ENCODE measurements around the gene BARHL1.
A peak's percentile ranks its signal among the peaks of the same experiment; 100 is the strongest.
"Not testable (repeated sequence)": the region's sequence is repeated elsewhere in the genome, so short reads cannot be mapped to it uniquely, and the experiment has no call there.

Gene BARHL1

DNA sequence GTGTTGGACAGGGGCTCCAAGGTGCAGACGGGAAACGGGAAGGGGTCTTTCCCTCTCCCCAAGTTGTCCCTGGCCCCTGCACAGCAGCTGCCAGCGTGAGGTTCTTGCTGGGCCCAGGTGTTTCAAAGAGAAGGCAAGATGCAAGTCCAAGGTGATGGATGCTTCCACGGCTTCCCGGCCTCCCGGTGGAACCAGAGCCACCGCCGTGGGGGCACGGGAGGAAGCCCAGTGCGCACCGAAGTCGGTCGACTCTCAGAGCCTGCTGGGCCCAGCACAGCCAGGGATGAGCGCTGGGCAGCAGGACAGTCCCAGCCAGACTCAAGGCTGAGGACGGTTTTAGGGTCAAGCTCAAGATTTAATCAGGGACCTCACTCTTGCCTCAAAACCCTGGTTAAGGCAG, 25.2 kb upstream of the BARHL1 start:
- DNase-seq, result no peak

DNA sequence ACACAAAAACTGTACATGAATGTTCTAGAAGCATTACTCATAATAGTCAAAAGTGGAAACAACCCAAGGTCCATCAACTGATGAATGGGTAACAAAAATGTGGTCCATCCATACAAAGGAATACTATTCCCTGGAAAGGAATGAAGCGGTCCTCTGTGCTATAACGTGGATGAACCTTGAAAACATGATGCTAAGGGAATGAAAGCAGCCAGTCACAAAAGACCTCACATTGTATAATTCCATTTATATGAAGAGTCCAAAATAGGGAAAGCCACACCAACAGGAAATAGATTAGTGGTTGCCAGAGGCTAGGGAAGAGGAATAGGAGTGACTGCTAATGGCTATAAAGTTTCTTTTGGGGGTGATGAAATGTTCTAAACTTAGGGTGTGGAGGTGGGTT, 22.7 kb upstream of the BARHL1 start:
- no peak for DNase-seq

DNA sequence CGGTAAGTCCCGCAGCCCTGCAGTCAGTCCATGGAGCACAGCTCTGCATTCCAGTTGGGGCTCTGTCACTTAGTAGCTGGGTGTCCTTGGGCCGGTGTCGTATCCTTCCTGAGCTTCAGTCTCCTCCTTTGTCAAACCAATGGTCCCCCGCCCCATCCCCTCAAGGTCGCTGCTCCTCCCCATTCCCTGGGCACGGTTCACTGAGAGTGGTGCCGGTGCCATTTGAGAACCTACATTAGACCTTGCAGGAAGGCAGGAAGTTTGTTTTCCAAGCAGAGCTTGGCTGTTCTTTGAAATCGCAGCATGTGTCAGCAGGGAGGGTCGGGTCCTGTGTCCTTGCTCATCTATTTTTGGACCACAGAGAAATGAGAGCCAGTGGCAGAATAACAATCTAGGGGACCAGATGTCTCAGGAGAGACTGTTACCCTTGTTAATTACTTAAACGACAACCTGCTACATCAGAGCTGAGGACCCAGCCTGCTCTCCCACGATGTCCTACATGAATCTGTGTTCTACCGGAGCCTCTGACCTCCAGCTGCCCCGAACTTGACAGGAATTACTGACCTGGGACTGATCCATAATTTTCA, 21.7 kb upstream of the BARHL1 start:
- peak; percentile 93 to 96 for DNase-seq

DNA sequence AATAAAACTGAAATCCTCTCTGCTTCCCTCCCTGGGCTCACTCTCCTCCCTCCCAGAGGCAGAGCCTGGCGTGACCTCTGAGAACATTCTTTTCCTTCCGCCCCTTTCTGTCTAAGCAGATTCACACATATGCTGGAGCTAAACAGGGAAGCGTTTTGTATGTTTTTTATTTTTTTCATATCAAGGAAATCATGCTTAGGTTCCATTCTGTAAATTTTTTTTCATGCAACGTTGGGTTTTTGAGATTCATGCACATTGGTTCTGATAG, 20.2 kb upstream of the BARHL1 start:
- DNase-seq, result no peak

DNA sequence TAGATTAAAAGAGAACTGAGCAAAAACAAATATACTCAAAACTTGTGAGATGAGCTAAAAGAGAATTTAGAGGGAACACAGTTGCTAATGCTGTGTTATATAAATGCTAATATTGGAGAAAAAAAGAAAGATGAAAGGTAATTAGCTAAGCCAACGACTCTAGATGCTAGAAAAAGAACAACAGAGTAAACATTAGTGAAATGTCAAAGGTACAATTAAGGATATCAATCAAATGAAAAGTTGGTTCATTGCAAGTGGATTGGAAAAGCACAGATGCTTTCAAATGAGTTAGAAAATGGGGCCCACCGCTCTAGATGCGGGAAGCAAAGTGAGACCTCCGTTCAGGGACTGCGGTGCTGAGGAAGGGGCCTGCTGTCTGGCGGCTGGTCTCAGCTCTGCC, 17.9 kb upstream of the BARHL1 start:
- no peak for DNase-seq

DNA sequence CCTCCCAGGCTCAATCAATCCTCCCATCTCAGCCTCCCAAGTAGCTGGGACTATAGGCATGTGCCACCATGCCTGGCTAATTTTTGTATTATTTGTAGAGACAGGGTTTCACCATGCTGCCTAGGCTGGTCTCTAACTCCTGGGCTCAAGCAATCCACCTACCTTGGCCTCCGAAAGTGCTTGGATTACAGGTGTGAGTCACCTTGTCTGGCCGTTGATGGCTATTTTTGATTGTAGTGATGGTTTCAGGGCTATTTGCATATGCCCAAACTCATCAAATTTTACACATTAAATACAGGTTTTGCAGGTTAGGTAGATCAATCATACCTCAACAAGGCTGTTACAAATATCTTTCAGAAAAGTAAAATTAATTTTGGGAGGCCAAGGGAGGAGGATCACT, 13.6 kb upstream of the BARHL1 start:
- DNase-seq, result not testable (repeated sequence)

DNA sequence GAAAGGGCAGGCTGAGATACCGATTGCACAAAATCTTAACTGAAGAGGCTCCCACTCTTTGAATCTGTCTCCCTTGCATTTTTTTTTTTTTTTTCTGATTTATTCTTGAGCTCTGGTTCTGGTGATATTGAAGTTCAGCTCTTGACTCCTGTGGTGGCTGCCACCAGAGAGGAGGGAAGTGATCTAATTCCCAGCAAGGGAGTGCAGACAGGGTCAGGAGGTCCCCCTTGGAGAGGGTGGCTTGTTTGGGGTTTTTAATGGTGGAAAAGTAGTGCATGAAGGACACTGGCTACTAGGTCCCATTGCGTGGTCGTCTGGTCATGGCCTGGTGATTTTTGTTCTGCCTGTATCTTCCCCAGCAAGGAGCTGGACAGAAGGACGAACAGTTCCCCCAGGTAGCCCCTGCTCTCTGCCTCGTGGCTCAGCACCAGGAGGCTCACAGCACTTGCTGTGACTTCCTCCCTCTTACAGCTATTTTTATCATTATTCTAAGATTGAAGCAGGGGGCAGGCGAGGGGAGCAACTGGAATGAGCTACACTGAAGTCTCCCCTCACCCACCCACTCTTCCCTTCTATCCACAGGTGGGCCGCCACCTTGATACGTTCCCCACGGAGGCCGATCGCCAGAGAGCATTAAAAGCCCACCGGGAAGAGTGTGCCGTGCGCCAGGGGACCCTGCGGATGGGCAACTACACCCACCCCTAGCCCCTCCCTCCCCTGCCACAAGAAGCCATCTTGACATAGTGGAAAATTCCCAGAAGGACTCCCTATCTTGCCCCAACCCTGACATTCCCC, 10.4 kb upstream of the BARHL1 start:
- no peak for DNase-seq

DNA sequence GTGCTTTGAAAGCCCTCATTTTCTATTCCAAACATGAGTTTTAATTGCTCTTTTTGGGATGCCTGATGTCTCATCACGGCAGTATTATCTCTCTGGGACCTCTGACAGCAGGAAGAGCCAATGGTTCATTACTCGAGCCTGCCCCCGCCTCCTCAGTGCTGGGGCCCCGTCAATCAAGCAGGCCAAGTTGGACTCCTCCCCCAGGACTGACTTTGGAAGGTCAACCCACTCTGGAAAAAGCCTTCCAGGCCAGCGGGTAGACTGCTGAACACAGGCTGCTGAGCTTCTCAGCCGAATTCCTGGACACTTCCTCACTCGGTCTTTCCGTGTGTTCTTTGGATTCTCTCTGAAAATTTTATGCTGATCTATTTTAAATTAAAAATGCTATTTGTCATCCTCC, 9.5 kb upstream of the BARHL1 start:
- no peak for DNase-seq

DNA sequence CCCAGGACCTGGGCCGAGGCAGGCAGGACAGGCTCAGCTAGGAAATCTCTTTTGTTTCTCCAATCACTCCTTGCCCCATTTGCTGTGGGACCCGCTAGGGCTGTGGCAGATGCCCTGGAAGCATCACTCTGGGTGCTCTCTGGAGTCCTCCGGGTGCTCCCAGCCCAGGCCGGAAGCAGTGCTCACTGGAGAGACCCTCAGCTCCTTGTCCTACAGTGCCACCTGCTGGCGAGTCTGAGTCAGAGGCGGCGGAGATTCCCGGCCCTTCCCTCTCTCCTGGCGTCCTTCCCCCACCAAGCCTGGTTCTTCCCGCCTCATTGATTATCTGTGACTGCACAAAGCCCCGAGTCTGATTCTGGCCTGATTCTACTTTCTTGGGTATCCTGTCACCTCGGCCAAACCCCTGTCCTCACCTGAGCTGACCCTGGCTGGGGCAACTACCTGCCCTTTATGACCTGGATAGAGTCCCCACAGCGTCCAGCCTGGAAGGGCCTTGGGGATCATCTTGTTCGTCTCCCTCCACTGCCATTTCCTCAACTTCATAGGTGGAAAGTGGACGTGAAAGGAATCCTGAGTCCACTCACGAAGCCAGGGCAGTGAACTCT, 7.3 kb upstream of the BARHL1 start:
- peak; percentile 33 to 80 for DNase-seq

- DNase-seq, result no peak
Observed at GRCh38 chr9:132575811-132576210, 6.6 kb upstream of the BARHL1 start.

DNA sequence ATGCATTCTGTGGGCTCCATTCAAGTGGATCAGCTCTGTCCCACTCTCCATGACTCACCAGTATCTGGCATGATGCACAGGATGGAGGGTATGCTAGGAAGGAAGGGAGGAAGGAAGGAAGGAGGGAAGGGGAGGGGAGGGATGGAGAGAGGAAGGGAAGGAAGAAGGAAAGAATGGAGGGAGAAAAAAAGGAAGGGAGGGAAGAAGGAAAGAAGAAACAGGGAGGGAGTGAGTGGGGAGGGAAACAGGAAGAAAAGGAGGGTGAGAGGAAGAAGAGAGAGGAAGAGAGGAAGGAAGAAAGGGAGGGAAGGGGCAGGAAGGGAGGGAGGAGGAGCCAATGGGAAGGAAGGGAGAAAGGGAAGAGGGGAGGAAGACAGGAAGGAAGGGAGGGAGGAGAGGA, 5.3 kb upstream of the BARHL1 start:
- DNase-seq, result no peak

- DNase-seq, result no peak
Observed at GRCh38 chr9:132578367-132578932, 4.0 kb upstream of the BARHL1 start.

- DNase-seq, result peak in 1 of 2 experiments; percentile 24
Observed at GRCh38 chr9:132579427-132579798, 3.0 kb upstream of the BARHL1 start.

- DNase-seq, result no peak
Observed at GRCh38 chr9:132582786-132583583, 579 bp downstream of the BARHL1 start.

- no peak for DNase-seq
Observed at GRCh38 chr9:132583584-132584304, 1.3 kb downstream of the BARHL1 start.

DNA sequence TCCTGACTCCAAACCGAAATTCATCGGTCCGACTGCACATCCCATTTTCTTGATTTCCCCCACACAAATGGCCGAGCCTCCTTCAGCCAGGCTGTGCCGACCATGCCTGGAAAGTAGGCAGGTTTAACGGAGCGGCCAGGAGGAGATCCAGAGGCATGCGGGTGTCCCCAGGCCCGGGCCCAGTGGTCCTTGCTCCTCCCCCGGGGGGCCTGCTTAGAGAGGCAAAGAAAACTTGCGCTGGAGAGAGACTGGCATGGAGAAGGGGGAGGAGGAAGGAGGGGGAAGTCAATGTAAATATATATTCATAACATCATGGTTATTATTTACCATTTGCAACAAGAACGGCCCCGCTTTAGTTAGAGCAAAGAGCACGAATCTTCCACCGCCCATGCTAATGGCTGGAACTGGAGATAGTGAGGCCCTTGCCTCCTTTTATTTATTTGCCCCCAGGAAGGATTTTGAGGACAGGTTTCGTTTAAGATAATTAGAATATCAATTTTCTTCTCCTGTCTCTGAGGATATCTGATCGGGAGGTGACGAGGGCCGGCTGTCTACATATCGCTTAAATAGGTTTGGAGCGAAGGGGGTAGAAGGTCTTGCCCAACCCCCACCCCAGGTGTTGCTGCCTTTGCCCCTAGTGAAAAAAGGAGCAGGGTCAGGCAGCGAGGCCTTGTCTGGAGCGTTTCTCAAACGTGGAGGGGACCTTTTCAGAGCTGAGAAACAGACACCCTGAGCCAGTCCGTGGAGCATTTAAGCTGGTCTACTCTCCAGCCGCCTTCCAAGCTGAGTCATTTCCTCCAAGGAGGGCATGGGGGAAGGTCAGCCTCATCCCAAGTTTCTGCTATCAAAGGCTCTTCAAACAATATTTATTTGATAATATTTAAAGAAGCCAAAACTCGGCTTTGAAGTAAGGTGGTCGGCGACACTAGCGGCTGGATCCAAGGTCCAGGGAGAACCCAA, 2.5 kb downstream of the BARHL1 start:
- no peak for DNase-seq

DNA sequence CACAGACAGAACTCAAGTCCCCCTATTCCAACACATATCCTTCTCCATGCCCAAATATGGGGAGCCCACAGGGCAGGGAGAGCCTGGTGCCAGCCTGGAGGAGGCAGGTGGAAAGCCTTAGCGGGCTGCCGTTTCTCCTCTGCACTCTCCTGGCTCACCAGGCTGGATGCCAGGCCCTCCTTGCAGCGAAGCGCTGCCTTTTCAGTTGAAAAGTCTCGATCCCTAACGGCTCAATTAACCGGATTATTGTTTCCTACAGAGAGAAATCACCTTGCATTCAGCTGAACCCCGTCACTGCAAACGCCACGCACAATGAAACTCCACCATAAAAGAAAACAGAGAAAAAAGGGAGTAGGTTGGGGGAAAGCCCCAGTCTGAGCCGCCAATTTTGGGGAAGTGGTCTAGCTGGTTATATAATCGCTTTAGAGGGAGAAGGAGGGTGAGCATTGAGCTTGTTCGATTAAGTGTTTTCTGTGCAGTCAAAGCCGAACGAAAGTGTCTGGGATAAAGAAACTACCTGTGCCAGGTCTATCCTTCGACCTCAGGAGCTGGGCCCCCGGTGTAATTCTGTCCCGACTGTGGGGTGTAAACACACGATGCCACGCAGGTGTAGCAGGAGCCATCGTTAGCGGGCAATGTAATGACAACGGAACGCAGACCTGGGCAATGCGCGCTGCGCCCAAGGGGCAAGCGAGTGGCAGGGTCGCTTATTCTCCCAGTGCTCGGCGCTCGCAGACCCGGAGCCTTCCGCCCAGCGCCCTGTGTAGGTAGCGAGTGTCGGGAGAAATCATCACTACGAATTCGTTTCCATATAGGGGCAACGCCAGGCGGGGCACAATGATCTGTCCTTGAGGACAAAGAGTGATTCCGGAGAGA, 3.8 kb downstream of the BARHL1 start:
- peak in 1 of 2 experiments; percentile 54 for DNase-seq

GRCh38 chr9:132586830-132587591, 4.6 kb downstream of the BARHL1 start:
- DNase-seq, result no peak

DNA sequence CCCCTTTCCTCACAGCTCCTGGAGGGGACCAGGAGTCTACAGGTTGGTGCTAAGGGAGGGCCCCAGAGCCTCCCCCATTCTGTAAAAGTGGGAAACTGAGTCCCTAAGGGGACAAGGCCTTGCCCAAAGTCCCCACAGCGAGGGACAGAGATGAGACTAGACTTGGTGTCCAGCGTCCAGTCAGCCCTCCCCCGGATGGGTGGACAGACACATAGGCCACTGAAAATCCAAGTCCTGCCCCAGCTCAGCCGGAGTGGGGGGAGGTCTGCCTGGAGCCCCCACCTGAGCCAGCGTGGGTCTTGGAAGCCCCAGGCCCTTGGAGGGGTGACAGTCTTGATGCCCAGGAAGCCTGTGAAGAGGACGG, 5.2 kb downstream of the BARHL1 start:
- no peak for DNase-seq

DNA sequence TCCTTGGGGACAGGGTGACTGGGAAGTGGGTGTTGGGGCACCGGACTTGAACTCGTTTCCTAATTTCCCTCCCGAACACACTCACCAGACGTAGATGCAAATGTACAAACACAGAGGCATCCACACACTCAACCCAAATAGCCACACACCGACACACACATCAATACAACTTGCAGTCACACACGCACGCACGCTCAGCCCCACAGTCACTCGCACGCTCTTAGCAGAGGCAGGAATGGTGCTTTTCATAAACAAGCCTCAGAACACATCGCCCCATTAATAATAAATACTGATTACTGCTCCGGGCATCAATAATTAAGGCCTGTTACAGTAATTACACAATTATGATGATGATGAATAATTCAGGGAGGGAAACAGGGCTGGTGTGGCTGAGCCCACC, 5.7 kb downstream of the BARHL1 start:
- no peak for DNase-seq
